GM18517 (cell line): ENCODE measurements around the gene RGS14.

Source experiments
- ATAC-seq: cut with Tn5 transposase; IDR thresholded peaks from one replicate; pipeline ENCODE4 v1.9.1; 2021; ENCODE audit warnings: mild to moderate bottlenecking, moderate library complexity; ENCODE audit not compliant: unreplicated experiment

RGS14 gene

GRCh38 chr5:177362610-177363507 is 5.1 kb downstream of the RGS14 start:
- ATAC-seq = no peak

GRCh38 chr5:177363565-177363964 is 5.8 kb downstream of the RGS14 start:
- ATAC-seq = no peak

DNA sequence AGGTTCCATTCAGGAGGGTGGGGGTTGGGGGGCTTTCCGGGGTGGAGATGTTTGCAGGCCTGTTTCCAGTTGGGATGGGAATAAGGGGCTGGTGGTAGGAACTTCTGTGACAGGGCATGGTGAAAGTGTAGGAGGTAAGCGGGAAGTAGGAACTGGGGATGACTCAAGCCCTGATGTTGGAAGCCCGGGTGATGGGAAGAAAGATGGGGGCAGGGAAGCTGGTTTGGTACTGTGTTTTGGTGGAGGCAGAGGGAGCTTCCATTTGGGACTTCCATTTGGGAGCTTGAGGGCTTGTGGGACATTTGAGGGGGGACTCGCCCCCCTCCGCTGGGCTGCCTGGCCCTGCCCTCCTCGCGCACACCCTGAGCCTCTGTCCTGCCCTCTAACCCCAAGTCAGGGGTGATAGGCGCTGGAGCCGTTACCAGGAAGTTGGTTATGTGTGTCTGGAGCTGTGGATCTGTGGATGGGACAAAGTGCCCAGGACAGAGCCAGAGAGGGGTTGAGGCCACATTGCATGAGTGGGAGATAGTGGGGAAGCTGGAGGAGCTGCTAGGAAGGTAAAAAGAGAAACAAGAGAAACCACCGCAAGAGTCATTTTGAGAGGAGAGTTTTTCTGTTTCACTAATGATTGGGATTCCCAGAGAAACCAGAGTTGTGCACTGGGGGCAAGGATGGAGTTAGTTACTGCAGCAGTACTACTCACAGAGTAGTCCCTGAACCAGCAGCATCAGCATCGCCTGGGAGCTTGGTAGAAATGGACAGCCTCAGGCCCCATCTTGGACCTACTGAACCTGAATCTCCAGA is 6.6 kb downstream of the RGS14 start:
- ATAC-seq = no peak

DNA sequence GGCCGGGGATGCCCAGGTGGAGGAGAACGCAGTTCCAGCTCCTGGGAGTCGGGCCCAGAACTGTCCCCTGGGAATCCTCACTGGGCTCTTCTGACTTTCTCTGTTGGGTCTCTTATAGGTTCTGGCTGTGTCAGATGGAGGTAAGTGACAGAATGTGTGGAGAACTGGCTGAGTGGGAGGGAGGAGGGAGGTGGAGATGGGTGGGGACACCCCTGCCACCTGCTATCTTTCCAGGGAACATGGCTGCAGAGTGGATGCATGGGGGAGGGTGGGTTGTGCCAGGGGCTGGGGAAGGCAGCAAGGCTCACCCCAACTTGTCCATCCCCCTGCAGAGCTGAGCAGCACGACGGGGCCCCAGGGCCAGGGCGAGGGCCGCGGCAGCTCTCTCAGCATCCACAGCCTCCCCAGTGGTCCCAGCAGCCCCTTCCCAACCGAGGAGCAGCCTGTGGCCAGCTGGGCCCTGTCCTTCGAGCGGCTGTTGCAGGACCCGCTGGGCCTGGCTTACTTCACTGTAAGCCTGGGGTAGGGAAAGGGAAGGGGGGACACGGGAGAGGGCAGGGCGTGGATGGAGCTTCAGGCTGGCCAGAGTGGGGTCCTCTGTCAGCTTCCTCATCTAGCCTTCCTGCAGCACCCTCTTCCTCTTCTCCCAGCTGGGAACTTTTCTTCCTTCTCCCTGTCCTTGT is 8.3 kb downstream of the RGS14 start:
- no peak for ATAC-seq

DNA sequence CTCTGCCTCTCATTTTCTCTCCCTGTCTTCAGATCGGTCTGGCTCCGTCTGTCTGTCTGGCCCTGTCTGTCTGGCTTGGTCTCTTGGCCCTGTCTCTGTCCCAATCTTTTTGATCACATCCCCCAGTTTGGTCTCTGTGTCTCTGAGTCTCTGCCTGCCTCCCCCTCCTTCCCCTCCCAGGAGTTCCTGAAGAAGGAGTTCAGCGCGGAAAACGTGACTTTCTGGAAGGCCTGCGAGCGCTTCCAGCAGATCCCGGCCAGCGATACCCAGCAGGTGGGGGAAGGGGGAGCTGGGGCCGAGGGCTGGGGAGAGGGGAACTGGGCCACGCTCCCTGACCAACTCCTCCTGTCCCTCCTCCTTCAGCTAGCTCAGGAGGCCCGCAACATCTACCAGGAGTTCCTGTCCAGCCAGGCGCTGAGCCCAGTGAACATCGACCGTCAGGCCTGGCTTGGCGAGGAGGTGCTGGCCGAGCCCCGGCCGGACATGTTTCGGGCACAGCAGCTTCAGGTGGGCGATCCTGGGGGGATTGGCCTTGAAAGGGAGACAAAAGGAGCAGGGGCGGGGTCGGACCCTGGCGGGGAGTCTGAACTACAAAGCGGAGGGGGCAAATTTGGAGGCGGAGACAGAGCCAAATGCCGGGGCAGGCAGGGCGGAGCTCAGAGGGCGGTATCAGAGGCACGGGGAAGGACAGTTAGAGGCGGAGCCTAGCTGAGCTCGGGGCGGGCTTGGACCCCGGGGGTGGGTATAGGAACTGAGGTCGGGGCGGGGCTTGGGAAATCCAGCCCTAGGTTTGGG is 9.0 kb downstream of the RGS14 start:
- ATAC-seq = no peak

- ATAC-seq = no peak
These were observed 9.7 kb downstream of the RGS14 start for GRCh38 chr5:177367323-177367848.

GRCh38 chr5:177367981-177368868 is 10.5 kb downstream of the RGS14 start:
- no peak for ATAC-seq

- no peak for ATAC-seq
These were observed 11.3 kb downstream of the RGS14 start for GRCh38 chr5:177368869-177369644.

GRCh38 chr5:177369645-177370440 is 12.1 kb downstream of the RGS14 start:
- ATAC-seq = no peak

DNA sequence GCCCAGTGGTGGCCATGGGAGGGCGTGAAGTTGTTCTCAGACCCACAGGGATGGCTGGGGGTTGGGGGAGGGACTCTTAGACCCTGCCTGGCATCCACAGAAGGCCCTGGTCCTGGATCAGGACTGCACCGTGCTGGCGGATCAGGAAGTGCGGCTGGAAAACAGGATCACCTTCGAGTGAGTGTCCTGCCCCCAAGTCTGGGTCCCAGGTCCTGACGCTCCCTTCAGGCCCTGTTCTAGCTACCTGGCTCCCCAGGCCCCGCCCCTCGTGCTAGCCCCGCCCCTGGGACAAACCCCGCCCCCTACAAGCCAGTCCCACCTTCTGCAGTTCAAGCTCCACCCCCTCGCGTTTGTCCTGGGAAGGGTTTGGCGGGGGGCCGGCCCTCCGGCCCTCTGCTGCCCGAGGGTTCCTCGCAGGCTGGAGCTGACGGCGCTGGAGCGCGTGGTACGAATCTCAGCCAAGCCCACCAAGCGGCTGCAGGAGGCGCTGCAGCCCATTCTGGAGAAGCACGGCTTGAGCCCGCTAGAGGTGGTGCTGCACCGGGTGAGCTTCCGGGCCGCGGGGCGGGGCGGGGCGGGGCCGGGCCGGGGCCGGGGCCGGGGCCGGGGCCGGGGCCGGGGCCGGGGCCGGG is 12.9 kb downstream of the RGS14 start:
- no peak for ATAC-seq

DNA sequence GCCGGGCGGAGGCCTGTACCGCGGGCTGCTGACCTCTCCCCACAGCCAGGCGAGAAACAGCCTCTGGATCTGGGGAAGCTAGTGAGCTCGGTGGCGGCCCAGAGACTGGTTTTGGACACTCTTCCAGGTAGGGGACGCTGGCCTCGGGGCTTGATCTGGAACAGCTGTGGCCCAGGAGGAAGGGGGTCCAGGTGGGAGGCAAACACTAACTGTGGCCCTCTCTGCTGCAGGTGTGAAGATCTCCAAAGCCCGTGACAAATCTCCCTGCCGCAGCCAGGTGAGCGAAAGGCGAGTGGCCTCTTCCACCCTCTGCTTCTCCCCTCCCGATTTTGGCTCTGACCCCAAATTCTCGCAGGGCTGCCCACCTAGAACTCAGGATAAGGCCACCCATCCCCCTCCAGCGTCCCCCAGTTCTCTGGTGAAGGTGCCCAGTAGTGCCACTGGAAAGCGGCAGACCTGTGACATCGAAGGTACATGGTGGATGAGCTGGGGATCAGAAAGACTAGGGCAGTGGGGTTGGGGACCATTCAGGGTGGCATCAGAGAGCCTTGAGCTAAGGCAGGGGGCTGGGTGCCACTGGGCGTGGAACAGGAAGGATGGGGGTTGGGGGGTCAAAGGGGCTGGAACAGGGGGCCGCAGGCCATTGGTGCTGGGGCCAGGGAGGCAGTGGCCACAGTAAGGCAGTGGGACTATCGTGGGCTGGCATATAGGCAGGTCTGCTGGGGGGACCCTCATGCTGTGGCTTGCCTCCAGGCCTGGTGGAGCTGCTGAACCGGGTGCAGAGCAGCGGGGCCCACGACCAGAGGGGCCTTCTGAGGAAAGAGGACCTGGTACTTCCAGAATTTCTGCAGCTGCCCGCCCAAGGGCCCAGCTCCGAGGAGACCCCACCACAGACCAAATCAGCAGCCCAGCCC is 13.7 kb downstream of the RGS14 start:
- no peak for ATAC-seq

DNA sequence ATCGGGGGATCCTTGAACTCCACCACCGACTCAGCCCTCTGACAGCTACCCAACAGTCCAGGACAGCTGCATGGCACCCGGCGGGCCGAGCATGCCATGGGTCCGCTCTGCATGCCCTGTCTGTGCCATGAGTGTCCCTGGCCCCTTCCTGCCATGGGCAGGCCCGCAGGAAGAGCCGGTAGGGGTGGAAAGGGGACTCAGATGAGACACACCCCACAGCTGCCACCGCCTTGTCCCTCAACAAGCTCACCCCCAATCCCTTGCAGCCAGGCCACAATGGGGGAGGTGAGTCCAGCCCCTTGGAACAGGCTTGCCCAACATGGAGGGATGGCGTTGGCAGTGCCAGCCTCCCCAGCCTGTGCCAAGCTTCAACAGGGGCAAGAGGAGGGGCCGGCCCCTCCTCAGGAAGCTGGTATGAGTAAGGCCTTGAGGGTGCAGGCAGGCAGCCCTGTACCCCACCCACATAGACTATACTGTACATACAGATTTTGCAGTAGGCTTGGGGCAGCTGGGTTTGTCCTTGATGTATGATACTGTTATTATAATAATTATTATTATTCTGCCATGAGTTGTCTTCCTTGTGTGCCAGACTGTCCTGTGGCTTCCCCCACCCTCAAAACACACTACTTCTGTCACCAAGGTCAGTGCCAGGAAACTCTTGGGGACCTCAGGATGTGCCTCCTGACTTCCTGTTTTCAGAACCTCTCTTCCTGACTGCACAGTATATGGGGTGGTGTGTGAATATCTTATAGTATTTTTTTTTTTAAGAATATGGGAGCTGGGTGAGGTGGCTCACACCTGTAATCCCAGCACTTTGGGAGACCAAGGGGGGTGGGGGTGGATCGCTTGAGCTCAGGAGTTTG is 14.5 kb downstream of the RGS14 start:
- ATAC-seq = no peak

- no peak for ATAC-seq
These were observed 15.2 kb downstream of the RGS14 start for GRCh38 chr5:177372910-177373309.

DNA sequence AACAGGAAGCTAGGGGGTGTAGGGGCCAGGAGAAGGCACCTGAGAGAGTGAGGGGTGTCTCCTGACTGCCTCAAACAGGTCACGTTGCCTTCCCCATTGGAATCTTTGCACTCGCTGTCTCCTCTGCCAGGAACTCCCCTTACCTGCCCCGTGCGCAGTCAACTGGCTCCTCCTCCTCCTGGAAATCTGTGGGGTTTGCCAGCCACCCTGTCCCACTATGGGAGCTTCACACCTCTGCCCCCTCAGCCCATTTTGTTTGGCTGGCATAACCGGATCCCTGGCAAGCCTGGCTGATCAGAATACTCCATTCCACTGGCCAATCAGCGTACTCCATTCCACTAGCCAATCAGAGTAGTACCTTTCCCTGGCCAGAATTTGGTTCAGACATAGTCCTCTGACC is 16.1 kb downstream of the RGS14 start:
- ATAC-seq = no peak

GRCh38 chr5:177374211-177374610 is 16.5 kb downstream of the RGS14 start:
- no peak for ATAC-seq
